ENCODE results near the gene DGKK. TPM values are rescaled to one million over a fixed set of nuclear protein-coding genes. Genes with fewer than 3 reads are reported as not detected.

DGKK gene
- total and polyA plus RNA-seq, 4 donors: 2.9 TPM; not detected in 3

DNA sequence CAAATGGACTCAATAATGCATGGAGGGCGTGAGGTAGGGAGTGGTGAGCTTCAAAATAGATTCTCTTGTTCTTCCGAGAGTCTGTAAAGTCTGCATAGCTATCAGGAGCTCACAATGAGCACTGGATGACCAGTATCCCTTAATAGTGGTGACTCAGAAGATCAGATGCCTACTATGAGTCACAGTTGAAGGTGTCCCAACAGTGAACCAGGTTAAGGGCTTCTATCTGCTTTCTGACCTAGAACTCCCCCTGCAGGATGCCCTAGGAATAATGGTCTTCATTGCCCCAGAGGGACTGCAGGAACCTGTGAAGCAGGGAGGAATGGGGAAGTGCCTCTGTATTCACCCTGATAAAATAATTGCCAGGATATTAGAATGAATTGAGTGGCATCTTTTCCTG, 22.1 kb downstream of the DGKK start:
- no peak for DNase-seq (ENCODE audit: low spot score)
- Histone ChIP-seq H3K4me3 (ENCODE audit: low read depth in 1 of 3, low read length in 3 of 3) (no peak overlapping the region), H3K4me1 (ENCODE audit: control insufficient read depth in 4 of 4, insufficient read depth in 4 of 4, low read length in 3 of 4) (no peaks in the 10 kb centered on the region), H3K36me3 (ENCODE audit: control insufficient read depth in 4 of 4, insufficient read depth in 3 of 4, low read depth in 1 of 4, low read length in 3 of 4) (no peaks in the 10 kb centered on the region), H3K27me3 (ENCODE audit: control insufficient read depth in 4 of 4, insufficient read depth in 4 of 4, low read length in 3 of 4) (peaks cover 0 to 14% (median 0%) of the 10 kb centered on the region in 4 donors), H3K9ac (ENCODE audit: low read depth in 1 of 2, low read length in 2 of 2) (no peak overlapping the region), H3K27ac (ENCODE audit: low read depth in 1 of 2, low read length in 2 of 2) (no peak overlapping the region), H3K9me3 (ENCODE audit: control insufficient read depth in 4 of 4, low read length in 3 of 4) (no peaks in the 10 kb centered on the region)
- peak; percentile 23 for TF ChIP-seq CTCF (IDR thresholded peaks at IDR 0.05; ENCODE audit: low read depth, low read length, missing input control)
- peak; percentile 6 to 66 for TF ChIP-seq RAD21 (IDR thresholded peaks at IDR 0.05)
- no peak for TF ChIP-seq FOXA2 (IDR thresholded peaks at IDR 0.05)
- 90% methylated on average over 2 of the region's 2 CpGs for WGBS

DNA sequence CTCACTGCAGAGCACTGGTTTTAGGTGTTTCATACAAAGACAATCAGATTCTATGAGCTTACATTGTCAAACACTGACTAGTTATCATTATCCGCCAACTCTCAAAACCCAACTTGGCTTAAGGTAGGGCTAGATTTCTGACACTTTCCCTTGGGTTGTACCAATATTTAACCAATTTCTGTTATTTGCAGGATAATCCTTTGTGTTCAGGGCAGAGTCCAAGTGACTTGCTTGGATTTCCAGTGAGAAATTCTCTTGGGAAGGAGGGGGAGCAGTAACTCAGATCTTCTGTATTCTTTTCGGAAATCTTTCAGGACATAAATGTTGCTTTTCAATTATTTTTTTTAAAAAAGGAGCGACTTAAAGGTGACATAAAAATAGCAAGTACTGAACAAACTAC, 23.1 kb downstream of the DGKK start:
- Histone ChIP-seq H3K9me3 (ENCODE audit: control insufficient read depth in 4 of 4, low read length in 3 of 4) (no peaks in the 10 kb centered on the region), H3K4me3 (ENCODE audit: low read depth in 1 of 3, low read length in 3 of 3) (no peak overlapping the region), H3K27ac (ENCODE audit: low read depth in 1 of 2, low read length in 2 of 2) (no peak overlapping the region), H3K4me1 (ENCODE audit: control insufficient read depth in 4 of 4, insufficient read depth in 4 of 4, low read length in 3 of 4) (no peaks in the 10 kb centered on the region), H3K9ac (ENCODE audit: low read depth in 1 of 2, low read length in 2 of 2) (no peak overlapping the region), H3K36me3 (ENCODE audit: control insufficient read depth in 4 of 4, insufficient read depth in 3 of 4, low read depth in 1 of 4, low read length in 3 of 4) (no peaks in the 10 kb centered on the region), H3K27me3 (ENCODE audit: control insufficient read depth in 4 of 4, insufficient read depth in 4 of 4, low read length in 3 of 4) (peaks cover 0 to 14% (median 0%) of the 10 kb centered on the region in 4 donors)
- WGBS: 80% methylated on average over 3 of the region's 3 CpGs
- DNase-seq (ENCODE audit: low spot score): no peak
- peak; percentile 44 for TF ChIP-seq SP1 (IDR thresholded peaks at IDR 0.05)
- TF ChIP-seq HNF4G (IDR thresholded peaks at IDR 0.05): peak; percentile 15
- TF ChIP-seq FOXA1 (IDR thresholded peaks at IDR 0.05): no peak
- TF ChIP-seq HNF4A (conservative IDR thresholded peaks at IDR 0.05): peak in 1 of 2 donors; percentile 87

DNA sequence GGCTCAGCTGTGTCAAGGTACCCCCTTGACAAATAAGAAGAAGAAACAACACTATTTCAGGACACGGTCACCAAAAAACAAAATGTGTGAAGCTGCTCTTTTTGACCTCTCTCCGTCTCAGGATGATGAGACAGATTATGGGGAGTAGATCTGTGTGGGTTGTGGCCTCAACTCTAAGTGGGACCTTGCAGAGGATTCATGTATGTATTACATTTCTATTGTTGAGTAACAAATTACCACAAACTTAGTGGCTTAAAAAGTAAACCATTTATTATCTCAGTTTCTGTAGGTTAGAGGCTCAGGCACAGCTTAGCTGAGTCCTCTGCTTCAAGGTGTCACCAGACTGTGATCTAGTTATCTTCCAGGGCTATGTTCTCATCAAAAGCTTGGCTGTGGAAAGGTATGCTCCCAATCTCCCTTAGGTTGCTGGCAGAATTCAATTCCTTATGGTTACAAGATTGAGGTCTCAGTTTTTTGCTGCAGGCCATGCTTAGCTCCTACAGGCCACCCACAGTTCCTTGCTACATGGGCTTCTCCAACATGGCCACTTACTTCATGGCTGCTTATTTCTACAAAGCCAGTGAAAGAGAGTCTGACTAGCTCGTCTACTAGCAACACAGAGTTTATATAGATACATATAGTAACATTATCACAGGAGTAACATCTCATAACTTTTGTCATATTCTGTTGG, 28.1 kb downstream of the DGKK start:
- H3K27me3 ChIP-seq (ENCODE audit: control insufficient read depth in 4 of 4, insufficient read depth in 4 of 4, low read length in 3 of 4): no peaks in the 10 kb centered on the region
- H3K4me3 ChIP-seq (ENCODE audit: low read depth in 1 of 3, low read length in 3 of 3): no peak overlapping the region
- H3K36me3 ChIP-seq (ENCODE audit: control insufficient read depth in 4 of 4, insufficient read depth in 3 of 4, low read depth in 1 of 4, low read length in 3 of 4): no peaks in the 10 kb centered on the region
- H3K9ac ChIP-seq (ENCODE audit: low read depth in 1 of 2, low read length in 2 of 2): no peak overlapping the region
- no peaks in the 10 kb centered on the region for H3K4me1 ChIP-seq (ENCODE audit: control insufficient read depth in 4 of 4, insufficient read depth in 4 of 4, low read length in 3 of 4)
- DNase-seq (ENCODE audit: low spot score): no peak
- no peak overlapping the region for H3K27ac ChIP-seq (ENCODE audit: low read depth in 1 of 2, low read length in 2 of 2)
- H3K9me3 ChIP-seq (ENCODE audit: control insufficient read depth in 4 of 4, low read length in 3 of 4): no peaks in the 10 kb centered on the region
- 75% methylated on average over 3 of the region's 3 CpGs for WGBS
- TF ChIP-seq YY1 (IDR thresholded peaks at IDR 0.05): no peak
- TF ChIP-seq JUND (IDR thresholded peaks at IDR 0.05): no peak
- TF ChIP-seq FOXA1 (IDR thresholded peaks at IDR 0.05): no peak
- TF ChIP-seq TAF1 (conservative IDR thresholded peaks at IDR 0.05): no peak
- TF ChIP-seq HNF4G (IDR thresholded peaks at IDR 0.05): no peak
- no peak for TF ChIP-seq HNF4A (conservative IDR thresholded peaks at IDR 0.05)
- TF ChIP-seq REST (IDR thresholded peaks at IDR 0.05): no peak
- TF ChIP-seq, protein P1, sequence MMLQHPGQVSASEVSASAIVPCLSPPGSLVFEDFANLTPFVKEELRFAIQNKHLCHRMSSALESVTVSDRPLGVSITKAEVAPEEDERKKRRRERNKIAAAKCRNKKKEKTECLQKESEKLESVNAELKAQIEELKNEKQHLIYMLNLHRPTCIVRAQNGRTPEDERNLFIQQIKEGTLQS (IDR thresholded peaks at IDR 0.05): no peak
- no peak for TF ChIP-seq CTCF (IDR thresholded peaks at IDR 0.05; ENCODE audit: low read depth, low read length, missing input control)
- no peak for TF ChIP-seq RAD21 (IDR thresholded peaks at IDR 0.05)
- no peak for TF ChIP-seq FOXA2 (IDR thresholded peaks at IDR 0.05)
- TF ChIP-seq NR2F2 (IDR thresholded peaks at IDR 0.05): no peak
- TF ChIP-seq, protein P2, sequence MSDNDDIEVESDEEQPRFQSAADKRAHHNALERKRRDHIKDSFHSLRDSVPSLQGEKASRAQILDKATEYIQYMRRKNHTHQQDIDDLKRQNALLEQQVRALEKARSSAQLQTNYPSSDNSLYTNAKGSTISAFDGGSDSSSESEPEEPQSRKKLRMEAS (IDR thresholded peaks at IDR 0.05): no peak
- TF ChIP-seq, protein P3, sequence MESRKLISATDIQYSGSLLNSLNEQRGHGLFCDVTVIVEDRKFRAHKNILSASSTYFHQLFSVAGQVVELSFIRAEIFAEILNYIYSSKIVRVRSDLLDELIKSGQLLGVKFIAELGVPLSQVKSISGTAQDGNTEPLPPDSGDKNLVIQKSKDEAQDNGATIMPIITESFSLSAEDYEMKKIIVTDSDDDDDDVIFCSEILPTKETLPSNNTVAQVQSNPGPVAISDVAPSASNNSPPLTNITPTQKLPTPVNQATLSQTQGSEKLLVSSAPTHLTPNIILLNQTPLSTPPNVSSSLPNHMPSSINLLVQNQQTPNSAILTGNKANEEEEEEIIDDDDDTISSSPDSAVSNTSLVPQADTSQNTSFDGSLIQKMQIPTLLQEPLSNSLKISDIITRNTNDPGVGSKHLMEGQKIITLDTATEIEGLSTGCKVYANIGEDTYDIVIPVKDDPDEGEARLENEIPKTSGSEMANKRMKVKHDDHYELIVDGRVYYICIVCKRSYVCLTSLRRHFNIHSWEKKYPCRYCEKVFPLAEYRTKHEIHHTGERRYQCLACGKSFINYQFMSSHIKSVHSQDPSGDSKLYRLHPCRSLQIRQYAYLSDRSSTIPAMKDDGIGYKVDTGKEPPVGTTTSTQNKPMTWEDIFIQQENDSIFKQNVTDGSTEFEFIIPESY (IDR thresholded peaks at IDR 0.05): no peak
- TF ChIP-seq GABPA (IDR thresholded peaks at IDR 0.05 in 1 of 2, conservative IDR thresholded peaks at IDR 0.05 in 1 of 2): no peak

All from liver (tissue), 9 donors.